Activated CD8-positive, alpha-beta T cell treated with anti-CD3 and anti-CD28 coated beads for 36 hours (primary cell): ENCODE results near the gene ADAMTS4. TPM values are rescaled to one million over a fixed set of nuclear protein-coding genes. Genes with fewer than 3 reads are reported as not detected.

Source experiments
- ATAC-seq: fragments of 200-7000 bp; cut with Tn5 transposase; one replicate; pipeline ENCODE4 v1.10.0; 2021; ENCODE audit warnings: mild to moderate bottlenecking, moderate library complexity
- CTCF ChIA-PET: fragments of 350-600 bp; sonication (Branson Sonifier 250); formaldehyde crosslinking; loops from one replicate; lab custom pipeline; 2021; ENCODE audit warnings: antibody characterized with exemption; lab: Charles Lee
- POLR2A ChIA-PET: fragments of 350-600 bp; sonication (Branson Sonifier 250); formaldehyde crosslinking; loops from one replicate; lab custom pipeline; 2021; ENCODE audit warnings: antibody characterized with exemption; lab: Charles Lee
- DNase-seq: peaks from one replicate; pipeline ENCODE4 v3.0.0-alpha.2; 2020
- H3K27ac Mint-ChIP-seq: one replicate; pipeline ENCODE4 v1.8.0; 2021; ENCODE audit warnings: mild to moderate bottlenecking, mixed read lengths
- H3K27me3 Mint-ChIP-seq: one replicate; pipeline ENCODE4 v1.8.0; 2021; ENCODE audit warnings: mixed read lengths
- H3K36me3 Mint-ChIP-seq: one replicate; pipeline ENCODE4 v1.8.0; 2021; ENCODE audit warnings: low read depth, mixed read lengths
- H3K4me1 Mint-ChIP-seq: one replicate; pipeline ENCODE4 v1.8.0; 2021; ENCODE audit warnings: low read depth, mixed read lengths
- H3K4me3 Mint-ChIP-seq: one replicate; pipeline ENCODE4 v1.8.0; 2021; ENCODE audit warnings: mild to moderate bottlenecking, moderate library complexity, mixed read lengths
- H3K9me3 Mint-ChIP-seq: one replicate; pipeline ENCODE4 v1.8.0; 2021; ENCODE audit warnings: mixed read lengths
- CTCF ChIP-seq: fragments of 200-600 bp; IDR thresholded peaks from one replicate; pipeline ENCODE4 v1.8.0; 2022; ENCODE audit warnings: antibody characterized with exemption, mild to moderate bottlenecking
- intact Hi-C: fragments of 100-400 bp; cut with micrococcal nuclease; formaldehyde crosslinking; loops from one replicate; pipeline ENCODE4 v1.10.0; 2022
- total RNA-seq, 2 experiments: library from RNA; stranded (reverse); gene quantifications; one replicate each; pipeline ENCODE4 v1.2.3, GENCODE V29; 2021

The ADAMTS4 gene
- total RNA-seq, 2 experiments from 2014 or later, result 1.1 to 1.8 TPM

GRCh38 chr1:161209790-161210409, 11.0 kb upstream of the ADAMTS4 start:
- Mint-ChIP-seq H3K36me3 (peaks cover 66% of the 10 kb centered on the region), H3K9me3 (no peaks in the 10 kb centered on the region), H3K27me3 (no peaks in the 10 kb centered on the region), H3K27ac (peak overlapping the region; percentile 70), H3K4me1 (peaks cover 32% of the 10 kb centered on the region), H3K4me3 (no peak overlapping the region)
- intact Hi-C loops, result no loop called here
- peak; percentile 87 for DNase-seq
- ChIA-PET CTCF (interaction anchor here (0.6 to 18.7 kb wide), 10 partner anchors 7 to 174 kb away, joined by 3 to 306 read pairs (median 5); partner anchors contain the start of genes APOA2, NDUFS2, PPOX and TOMM40L), POLR2A (interaction anchor here (0.6 to 2.2 kb wide), 5 partner anchors 9 to 27 kb away, joined by 3 to 7 read pairs (median 3); partner anchors contain the start of genes APOA2 and TOMM40L)
- TF ChIP-seq CTCF, result peak; percentile 72
- peak; percentile 99 for ATAC-seq

GRCh38 chr1:161207173-161207572, 8.3 kb upstream of the ADAMTS4 start:
- POLR2A ChIA-PET, result interaction anchor here (0.9 to 1.5 kb wide), 3 partner anchors 10 to 15 kb away, joined by 3 to 4 read pairs (median 4); no protein-coding TSS in a partner anchor
- ATAC-seq (no peak), DNase-seq (no peak)
- CTCF ChIA-PET, result interaction anchor here (2.9 to 18.7 kb wide), 3 partner anchors 15 to 176 kb away, joined by 12 to 306 read pairs (median 49); partner anchors contain the start of genes APOA2 and TOMM40L
- no peaks in the 10 kb centered on the region for H3K9me3 Mint-ChIP-seq
- H3K27me3 Mint-ChIP-seq, result no peaks in the 10 kb centered on the region
- H3K27ac Mint-ChIP-seq, result no peak overlapping the region
- TF ChIP-seq CTCF, result no peak
- intact Hi-C loops, result no loop called here
- no peak overlapping the region for H3K4me3 Mint-ChIP-seq
- H3K4me1 Mint-ChIP-seq, result peaks cover 43% of the 10 kb centered on the region
- H3K36me3 Mint-ChIP-seq, result peaks cover 63% of the 10 kb centered on the region

- H3K4me1 Mint-ChIP-seq, result peaks cover 45% of the 10 kb centered on the region
- H3K27ac Mint-ChIP-seq, result no peak overlapping the region
- POLR2A ChIA-PET, result interaction anchor here (0.9 to 1.5 kb wide), 3 partner anchors 11 to 15 kb away, joined by 3 to 4 read pairs (median 4); no protein-coding TSS in a partner anchor
- peaks cover 57% of the 10 kb centered on the region for H3K36me3 Mint-ChIP-seq
- no peak overlapping the region for H3K4me3 Mint-ChIP-seq
- DNase-seq, result no peak
- no peak for TF ChIP-seq CTCF
- intact Hi-C loops, result no loop called here
- ATAC-seq, result no peak
- CTCF ChIA-PET, result interaction anchor here (1.5 to 18.7 kb wide), 5 partner anchors 14 to 176 kb away, joined by 4 to 306 read pairs (median 12); partner anchors contain the start of genes APOA2, PPOX and TOMM40L
- H3K27me3 Mint-ChIP-seq, result no peaks in the 10 kb centered on the region
- no peaks in the 10 kb centered on the region for H3K9me3 Mint-ChIP-seq
These were observed 7.7 kb upstream of the ADAMTS4 start for GRCh38 chr1:161206411-161207140.

GRCh38 chr1:161201836-161202712, 3.2 kb upstream of the ADAMTS4 start, which contains the start of gene NDUFS2:
Gene NDUFS2 (plus strand): TSS chr1:161202367. CDS start chr1:161202386, 19 bp downstream.
- ChIA-PET POLR2A (interaction anchor here (0.7 to 6.3 kb wide), 22 partner anchors 9 to 189 kb away, joined by 3 to 82 read pairs (median 5); partner anchors contain the start of genes APOA2, B4GALT3, FCER1G and TOMM40L), CTCF (interaction anchor here (0.6 to 18.7 kb wide), 11 partner anchors 9 to 181 kb away, joined by 3 to 306 read pairs (median 8); partner anchors contain the start of genes APOA2, PPOX and TOMM40L)
- H3K4me1 Mint-ChIP-seq, result peaks cover 57% of the 10 kb centered on the region
- intact Hi-C loops, result no loop called here
- no peaks in the 10 kb centered on the region for H3K9me3 Mint-ChIP-seq
- H3K27me3 Mint-ChIP-seq, result no peaks in the 10 kb centered on the region
- peak within 1 kb of the TSS; percentile 89 for H3K4me3 Mint-ChIP-seq
- DNase-seq (peak; percentile 99), ATAC-seq (peak; percentile 97)
- peaks cover 34% of the 10 kb centered on the region for H3K36me3 Mint-ChIP-seq
- no peak for TF ChIP-seq CTCF
- H3K27ac Mint-ChIP-seq, result peak within 1 kb of the TSS; percentile 96
